Osteoblast (primary cell): ENCODE results near the gene CNTN5. TPM values are rescaled to one million over a fixed set of nuclear protein-coding genes. Genes with fewer than 3 reads are reported as not detected.

ENCODE experiments used
- DNase-seq: peaks from one replicate; pipeline ENCODE4 v3.0.0; 2011; ENCODE audit warnings: low spot score, mixed read lengths; ENCODE audit not compliant: insufficient read length; ENCODE audit errors: missing footprints
- H2AFZ ChIP-seq: 2 replicates; pipeline ENCODE4 v1.6.0; 2011; ENCODE audit warnings: mild to moderate bottlenecking, low read length
- H3K27ac ChIP-seq: 2 replicates; pipeline ENCODE4 v1.5.1; 2011; ENCODE audit warnings: mild to moderate bottlenecking, low read depth, low read length, moderate library complexity
- H3K27me3 ChIP-seq: 2 replicates; pipeline ENCODE4 v1.6.0; 2012; ENCODE audit warnings: mild to moderate bottlenecking, control low read depth, inconsistent platforms, low read length, moderate library complexity; ENCODE audit not compliant: insufficient read depth
- H3K36me3 ChIP-seq: 2 replicates; pipeline ENCODE4 v1.5.1; 2011; ENCODE audit warnings: mild to moderate bottlenecking, low read length, control low read depth, moderate library complexity; ENCODE audit not compliant: insufficient read depth
- H3K4me1 ChIP-seq: 2 replicates; pipeline ENCODE4 v1.5.1; 2011; ENCODE audit warnings: mild to moderate bottlenecking, low read length, control low read depth, moderate library complexity; ENCODE audit not compliant: insufficient read depth
- H3K4me2 ChIP-seq: 2 replicates; pipeline ENCODE4 v1.6.0; 2011; ENCODE audit warnings: mild to moderate bottlenecking, low read length; ENCODE audit not compliant: insufficient read depth
- H3K4me3 ChIP-seq: fragments of 200-600 bp; sonication (generic); 3 replicates; pipeline ENCODE4 v1.5.1; 2012; ENCODE audit warnings: mild to moderate bottlenecking, low read length, inconsistent platforms; ENCODE audit not compliant: insufficient read depth
- H3K79me2 ChIP-seq: 2 replicates; pipeline ENCODE4 v1.6.0; 2012; ENCODE audit warnings: mild to moderate bottlenecking, low read length, control low read depth, inconsistent platforms; ENCODE audit not compliant: insufficient read depth
- H3K9me3 ChIP-seq: 2 replicates; pipeline ENCODE4 v1.5.1; 2011; ENCODE audit warnings: low read depth, low read length, control low read depth
- H4K20me1 ChIP-seq: 2 replicates; pipeline ENCODE4 v1.6.0; 2012; ENCODE audit warnings: mild to moderate bottlenecking, low read length, control low read depth; ENCODE audit not compliant: insufficient read depth
- CTCF ChIP-seq: IDR thresholded peaks from 2 replicates; pipeline ENCODE4 v1.5.1; 2011; ENCODE audit warnings: mild to moderate bottlenecking, low read depth, low read length, moderate library complexity; ENCODE audit errors: extremely low read depth
- total RNA-seq: library from RNA; depleted of rRNA; stranded (reverse); fragments of >200 nt; gene quantifications from 2 replicates; pipeline ENCODE4 v1.2.3, GENCODE V29; 2012

CNTN5 gene
- total RNA-seq, 1 donor = not detected

DNA sequence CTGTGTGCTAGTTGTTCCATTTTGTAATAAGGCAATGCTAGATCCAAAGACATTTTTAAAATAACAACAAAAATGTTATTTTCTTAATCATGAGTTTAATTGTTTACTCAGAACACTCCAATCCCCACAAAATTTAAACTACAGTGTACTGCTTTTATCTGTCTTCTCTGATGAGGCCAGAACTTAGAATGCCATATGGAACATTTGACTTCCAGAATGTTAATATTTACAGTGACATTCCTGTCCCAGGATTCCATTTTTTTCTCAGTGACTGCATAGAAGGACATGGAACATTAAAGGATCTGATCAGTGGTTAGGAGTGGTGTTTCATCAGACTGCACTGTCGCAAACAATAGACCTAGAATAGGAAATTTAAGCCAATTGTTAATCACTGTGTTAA is 1171.4 kb downstream of the CNTN5 start:
- no peak overlapping the region for H3K27ac ChIP-seq
- no peak overlapping the region for H3K4me2 ChIP-seq
- H3K9me3 ChIP-seq = no peaks in the 10 kb centered on the region
- H3K36me3 ChIP-seq = no peaks in the 10 kb centered on the region
- DNase-seq = no peak
- no peak overlapping the region for H3K4me3 ChIP-seq
- H3K79me2 ChIP-seq = no peaks in the 10 kb centered on the region
- no peaks in the 10 kb centered on the region for H3K27me3 ChIP-seq
- H3K4me1 ChIP-seq = no peaks in the 10 kb centered on the region
- H4K20me1 ChIP-seq = no peaks in the 10 kb centered on the region
- no peak overlapping the region for H2AFZ ChIP-seq
- TF ChIP-seq CTCF = no peak

DNA sequence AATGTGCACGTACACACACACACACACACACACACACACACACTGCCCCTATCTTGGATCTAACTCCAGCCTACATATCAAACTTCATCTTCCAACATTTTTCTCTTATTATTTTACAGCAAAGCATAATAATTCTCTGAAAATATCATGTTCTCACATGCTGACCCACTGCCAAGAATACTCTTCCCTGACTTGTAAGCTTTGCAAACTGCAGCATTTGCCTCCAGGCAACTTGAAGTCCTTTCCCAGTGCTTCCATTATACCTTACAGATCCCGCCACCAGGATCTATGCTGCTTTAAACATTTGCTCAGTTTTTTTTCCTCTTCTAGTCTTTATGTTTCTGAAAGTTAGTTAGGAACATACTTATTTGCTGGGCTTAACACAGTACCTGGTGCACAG is 1183.0 kb downstream of the CNTN5 start:
- no peak overlapping the region for H2AFZ ChIP-seq
- H3K79me2 ChIP-seq = no peaks in the 10 kb centered on the region
- H4K20me1 ChIP-seq = no peaks in the 10 kb centered on the region
- no peak overlapping the region for H3K4me3 ChIP-seq
- H3K4me2 ChIP-seq = no peak overlapping the region
- H3K9me3 ChIP-seq = peaks cover 4% of the 10 kb centered on the region
- no peak for DNase-seq
- no peaks in the 10 kb centered on the region for H3K4me1 ChIP-seq
- H3K27me3 ChIP-seq = no peaks in the 10 kb centered on the region
- H3K36me3 ChIP-seq = no peaks in the 10 kb centered on the region
- H3K27ac ChIP-seq = no peak overlapping the region
- no peak for TF ChIP-seq CTCF

GRCh38 chr11:100205926-100206325 is 1185.2 kb downstream of the CNTN5 start:
- H3K27ac ChIP-seq = no peak overlapping the region
- H3K4me2 ChIP-seq = no peak overlapping the region
- no peaks in the 10 kb centered on the region for H3K4me1 ChIP-seq
- no peak overlapping the region for H3K4me3 ChIP-seq
- H3K9me3 ChIP-seq = peaks cover 4% of the 10 kb centered on the region
- DNase-seq = no peak
- H4K20me1 ChIP-seq = no peaks in the 10 kb centered on the region
- H3K79me2 ChIP-seq = no peaks in the 10 kb centered on the region
- no peak overlapping the region for H2AFZ ChIP-seq
- H3K36me3 ChIP-seq = no peaks in the 10 kb centered on the region
- no peak for TF ChIP-seq CTCF
- no peaks in the 10 kb centered on the region for H3K27me3 ChIP-seq

GRCh38 chr11:100208207-100208606 is 1187.5 kb downstream of the CNTN5 start:
- no peak overlapping the region for H3K4me3 ChIP-seq
- no peak overlapping the region for H2AFZ ChIP-seq
- H4K20me1 ChIP-seq = no peaks in the 10 kb centered on the region
- no peak overlapping the region for H3K27ac ChIP-seq
- no peaks in the 10 kb centered on the region for H3K36me3 ChIP-seq
- TF ChIP-seq CTCF = no peak
- peaks cover 4% of the 10 kb centered on the region for H3K9me3 ChIP-seq
- no peak for DNase-seq
- no peaks in the 10 kb centered on the region for H3K79me2 ChIP-seq
- H3K4me2 ChIP-seq = no peak overlapping the region
- no peaks in the 10 kb centered on the region for H3K27me3 ChIP-seq
- no peaks in the 10 kb centered on the region for H3K4me1 ChIP-seq
